HepG2 (cell line): ENCODE data around the gene ANO6. TPM values are rescaled to one million over a fixed set of nuclear protein-coding genes. Genes with fewer than 3 reads are reported as not detected.

Experiments used
- ATAC-seq: fragments of 200-7000 bp; cut with Tn5 transposase; 3 replicates; pipeline ENCODE4 v1.9.1; 2020; ENCODE audit warnings: mild to moderate bottlenecking, moderate library complexity
- BruUV-seq: library from RNA; stranded (reverse); fragments of 400-500 nt; replicated peaks from 2 replicates; lab custom pipeline; 2021; lab: Mats Ljungman, UMichigan
- CTCF ChIA-PET: fragments of 300-600 bp; formaldehyde crosslinking; extraction: SDS; loops from one replicate; lab custom pipeline; 2021; ENCODE audit warnings: low total read pairs, inconsistent platforms, low intra/inter-chr PET ratio; lab: Yijun Ruan, JAX
- POLR2A ChIA-PET: fragments of 350-600 bp; sonication (Branson Sonifier 250); formaldehyde crosslinking; loops from one replicate; lab custom pipeline; 2020; ENCODE audit warnings: antibody characterized with exemption, inconsistent platforms; lab: Yijun Ruan, JAX
- DNase-seq: peaks from one replicate; pipeline ENCODE4 v3.0.0-alpha.2; 2015; ENCODE audit warnings: low spot score
- FAIRE-seq: peaks from 3 replicates; lab custom pipeline; 2011; peaks lifted over from hg19 to GRCh38; lab: Jason Lieb, UNC
- H2AFZ ChIP-seq: one replicate; pipeline ENCODE4 v1.6.1; 2011; ENCODE audit warnings: low read length, inconsistent platforms
- H3K27ac ChIP-seq: fragments of 300-600 bp; 3 replicates; pipeline ENCODE4 v1.8.0; 2011; ENCODE audit warnings: mixed run types, mild to moderate bottlenecking, mixed read lengths, low read length, inconsistent platforms; ENCODE audit not compliant: insufficient read depth; ENCODE audit errors: extremely low read length
- H3K27me3 ChIP-seq, 2 experiments: fragments of 200-600 bp in 1 of 2; 2 replicates in 1 of 2; 3 replicates in 1 of 2; pipeline versions ENCODE4 v1.6.0 to v1.8.0; 2011; ENCODE audit warnings: low read length in 2 of 2, mild to moderate bottlenecking in 2 of 2, moderate library complexity in 2 of 2, inconsistent platforms in 1 of 2; ENCODE audit not compliant: insufficient read depth in 2 of 2, control insufficient read depth in 1 of 2
- H3K36me3 ChIP-seq, 2 experiments: fragments of 200-600 bp in 1 of 2; replicated peaks in 1 of 2; 2 replicates in 1 of 2; 3 replicates in 1 of 2; pipeline versions ENCODE4 v1.5.1 to v1.8.0; 2011; ENCODE audit warnings: low read length in 2 of 2, inconsistent platforms in 1 of 2; ENCODE audit not compliant: insufficient read depth in 2 of 2, control insufficient read depth in 1 of 2
- H3K4me1 ChIP-seq: 2 replicates; pipeline ENCODE4 v1.5.1; 2012; ENCODE audit warnings: low read length, inconsistent platforms; ENCODE audit not compliant: insufficient read depth
- H3K4me2 ChIP-seq: 2 replicates; pipeline ENCODE4 v1.6.0; 2011; ENCODE audit warnings: low read depth, low read length, inconsistent platforms
- H3K4me3 ChIP-seq, 3 experiments: fragments of 200-600 bp in 1 of 3; sonication (generic), shearing (Covaris generic) in 1 of 3; replicated peaks in 1 of 3; 2 replicates each; pipeline ENCODE4 v1.5.1; 2011 to 2016; ENCODE audit warnings: low read length in 3 of 3, inconsistent platforms in 2 of 3, low read depth in 2 of 3, mild to moderate bottlenecking in 2 of 3, control low read depth in 1 of 3, mixed read lengths in 1 of 3; ENCODE audit not compliant: insufficient read depth in 1 of 3
- H3K79me2 ChIP-seq: one replicate; pipeline ENCODE4 v1.6.1; 2011; ENCODE audit warnings: low read length, inconsistent platforms; ENCODE audit not compliant: insufficient read depth
- H3K9ac ChIP-seq: 2 replicates; pipeline ENCODE4 v1.6.0; 2011; ENCODE audit warnings: mild to moderate bottlenecking, low read depth, low read length, inconsistent platforms; ENCODE audit not compliant: insufficient read depth
- H3K9me3 ChIP-seq: 2 replicates; pipeline ENCODE4 v1.5.1; 2012; ENCODE audit warnings: mild to moderate bottlenecking, low read length
- H4K20me1 ChIP-seq: 2 replicates; pipeline ENCODE4 v1.6.0; 2011; ENCODE audit warnings: inconsistent platforms, mild to moderate bottlenecking, low read length, moderate library complexity; ENCODE audit not compliant: insufficient read depth
- BCL3 ChIP-seq: sonication (generic); formaldehyde crosslinking; IDR thresholded peaks from 2 replicates; pipeline ENCODE4 v1.5.1; 2020; ENCODE audit warnings: mild to moderate bottlenecking, missing genetic modification reagents, moderate library complexity
- CC2D1A ChIP-seq: sonication (generic); formaldehyde crosslinking; IDR thresholded peaks from 2 replicates; pipeline ENCODE4 v1.8.1; 2023; ENCODE audit warnings: mild to moderate bottlenecking, missing genetic modification reagents
- ETS1 ChIP-seq: sonication (generic); formaldehyde crosslinking; IDR thresholded peaks from 2 replicates; pipeline ENCODE4 v1.4.0; 2020; ENCODE audit warnings: missing genetic modification reagents
- FOXO1 ChIP-seq: sonication (generic); formaldehyde crosslinking; IDR thresholded peaks from 2 replicates; pipeline ENCODE4 v1.4.0; 2020; ENCODE audit warnings: missing genetic modification reagents
- SMC3 ChIP-seq: IDR thresholded peaks from 2 replicates; pipeline ENCODE4 v1.6.1; 2011; ENCODE audit warnings: low read length, improper control_type of control experiment
- TRAFD1 ChIP-seq: sonication (generic); formaldehyde crosslinking; IDR thresholded peaks from 2 replicates; pipeline ENCODE4 v1.5.1; 2020; ENCODE audit warnings: missing genetic modification reagents, mild to moderate bottlenecking, borderline replicate concordance
- ZNF350 ChIP-seq: sonication (generic); formaldehyde crosslinking; IDR thresholded peaks from 2 replicates; pipeline ENCODE4 v1.4.0; 2020; ENCODE audit warnings: mild to moderate bottlenecking, low read depth, missing genetic modification reagents, borderline replicate concordance
- WGBS: methylation state at CpG from one replicate; pipeline ENCODE4 v1.1.6; 2017; ENCODE audit warnings: low lambda C conversion rate; 5-methylcytosine and 5-hydroxymethylcytosine counted together
- in situ Hi-C: cut with HindIII; loops from 2 replicates; pipeline ENCODE4 v1.10.0; 2017; ENCODE audit warnings: low pct_unique_long_range_greater_than_20kb; ENCODE audit not compliant: extremely low pct_ligation_motif_present
- intact Hi-C: fragments of 100-400 bp; cut with micrococcal nuclease; formaldehyde crosslinking; loops from one replicate; pipeline ENCODE4 v1.10.0; 2022; ENCODE audit not compliant: unreplicated experiment
- polyA plus RNA-seq, 8 experiments: library from polyadenylated mRNA; depleted of rRNA in 3 of 8; stranded (reverse) in 7 of 8; unstranded in 1 of 8; fragments of >200 nt; fragmentation: Illumina TruSeq in 4 of 8; extraction: Trizol in 4 of 8; gene quantifications; 2 replicates each; pipeline versions ENCODE4 v1.2.1 to v1.2.3, GENCODE V29; 2011 to 2016; ENCODE audit warnings: low read depth in 4 of 8, missing spikeins in 1 of 8, mixed read lengths in 1 of 8; ENCODE audit not compliant: insufficient read depth in 1 of 8
- total RNA-seq, 5 experiments: library from RNA; depleted of rRNA; stranded (reverse); fragments of >200 nt; fragmentation: Illumina TruSeq; extraction: Trizol; gene quantifications; 2 replicates each; pipeline ENCODE4 v1.2.3, GENCODE V29; 2016; ENCODE audit warnings: low read depth in 1 of 5
- TF ChIP-seq, protein P1 (sequence below): sonication (generic); formaldehyde crosslinking; conservative IDR thresholded peaks from 2 replicates; pipeline ENCODE4 v1.4.0; 2020; ENCODE audit warnings: missing genetic modification reagents
- TF ChIP-seq, protein P2 (sequence below): sonication (generic); formaldehyde crosslinking; IDR thresholded peaks from 2 replicates; pipeline ENCODE4 v1.5.0; 2020; ENCODE audit warnings: missing genetic modification reagents
- TF ChIP-seq, protein P3 (sequence below): sonication (generic); formaldehyde crosslinking; IDR thresholded peaks from 2 replicates; pipeline ENCODE4 v1.8.1; 2023; ENCODE audit warnings: mild to moderate bottlenecking, missing genetic modification reagents, borderline replicate concordance
- TF ChIP-seq, protein P4 (sequence below): IDR thresholded peaks from 2 replicates; pipeline ENCODE4 v1.6.1; 2016

Gene ANO6
- total and polyA plus RNA-seq, 2 of the 13 experiments (the other 11 are each of a cell fraction or from before 2014, with no cell fraction given) = 37.8 to 57.1 TPM

- TF ChIP-seq BCL3 (no peak), SMC3 (peak; percentile 22; the same call in 1 of the 2 replicates)
These were observed 32.6 kb upstream of the ANO6 start (continued) for GRCh38 chr12:45183246-45183645.

DNA sequence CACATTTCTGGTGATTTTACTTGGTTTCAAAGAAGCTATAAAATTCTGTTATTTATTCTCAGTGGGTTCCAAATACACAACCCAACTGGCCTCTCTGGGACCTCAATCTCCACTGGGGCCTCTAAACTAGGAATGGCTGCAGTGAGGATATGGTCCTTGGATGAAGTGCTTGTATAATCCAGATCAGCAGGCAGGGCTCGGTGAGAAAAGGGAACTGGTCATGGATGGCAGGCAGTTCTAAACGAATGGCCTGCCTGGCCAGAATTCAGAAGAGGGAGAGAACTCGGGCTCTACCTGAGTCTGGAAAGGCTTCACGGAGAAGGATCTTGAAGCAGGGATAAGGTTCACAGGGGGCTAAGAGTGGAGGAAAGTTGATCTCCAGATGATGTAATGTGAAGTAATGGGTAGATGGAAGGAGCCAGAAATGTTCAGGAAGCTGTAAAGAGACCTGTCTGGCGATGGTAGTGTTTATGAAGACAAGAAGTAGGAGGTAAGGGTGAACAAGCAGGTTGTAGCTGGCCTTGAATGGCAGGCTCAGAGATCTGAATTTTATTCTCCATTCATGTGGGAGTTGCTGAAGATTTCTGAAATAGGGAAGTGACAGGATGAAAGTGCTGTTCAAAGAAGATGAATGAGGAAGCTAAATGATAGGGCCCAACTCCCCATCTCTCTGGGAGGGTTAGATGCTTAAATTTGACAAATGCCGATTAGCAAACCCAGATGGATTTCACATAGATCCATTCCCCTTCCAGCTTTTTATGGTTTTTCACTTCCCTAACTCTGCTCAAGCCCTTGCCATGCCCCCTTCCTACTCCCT is 31.5 kb upstream of the ANO6 start:
- FAIRE-seq (no peak), DNase-seq (no peak), ATAC-seq (no peak)
- Histone ChIP-seq H3K79me2 (no peaks in the 10 kb centered on the region), H3K4me3 (no peak overlapping the region), H3K9me3 (peaks cover 1% of the 10 kb centered on the region), H3K9ac (no peak overlapping the region), H4K20me1 (no peaks in the 10 kb centered on the region), H3K4me2 (no peak overlapping the region), H2AFZ (no peak overlapping the region), H3K4me1 (peaks cover 11% of the 10 kb centered on the region), H3K27ac (no peak overlapping the region), H3K36me3 (no peaks in the 10 kb centered on the region), H3K27me3 (no peaks in the 10 kb centered on the region)
- intact Hi-C loops (no loop called here), in situ Hi-C loops (loop anchor here (25.0 kb wide), 1 partner anchor 553 kb away; the partner anchor contains the start of gene ARID2)
- ChIA-PET POLR2A (interaction anchor here (1.2 kb wide), 1 partner anchor 31 kb away, joined by 3 read pairs; the partner anchor contains the start of gene ANO6), CTCF (interaction anchor here (1.4 kb wide), 1 partner anchor 204 kb away, joined by 10 read pairs; no protein-coding TSS in a partner anchor)
- WGBS = 98% methylated on average over 6 of the region's 6 CpGs
- BruUV-seq = no TSS peak
- no peak for TF ChIP-seq CC2D1A (CRISPR knock-in tag)
- TF ChIP-seq TRAFD1 (CRISPR knock-in tag) = no peak
- TF ChIP-seq, protein P1, sequence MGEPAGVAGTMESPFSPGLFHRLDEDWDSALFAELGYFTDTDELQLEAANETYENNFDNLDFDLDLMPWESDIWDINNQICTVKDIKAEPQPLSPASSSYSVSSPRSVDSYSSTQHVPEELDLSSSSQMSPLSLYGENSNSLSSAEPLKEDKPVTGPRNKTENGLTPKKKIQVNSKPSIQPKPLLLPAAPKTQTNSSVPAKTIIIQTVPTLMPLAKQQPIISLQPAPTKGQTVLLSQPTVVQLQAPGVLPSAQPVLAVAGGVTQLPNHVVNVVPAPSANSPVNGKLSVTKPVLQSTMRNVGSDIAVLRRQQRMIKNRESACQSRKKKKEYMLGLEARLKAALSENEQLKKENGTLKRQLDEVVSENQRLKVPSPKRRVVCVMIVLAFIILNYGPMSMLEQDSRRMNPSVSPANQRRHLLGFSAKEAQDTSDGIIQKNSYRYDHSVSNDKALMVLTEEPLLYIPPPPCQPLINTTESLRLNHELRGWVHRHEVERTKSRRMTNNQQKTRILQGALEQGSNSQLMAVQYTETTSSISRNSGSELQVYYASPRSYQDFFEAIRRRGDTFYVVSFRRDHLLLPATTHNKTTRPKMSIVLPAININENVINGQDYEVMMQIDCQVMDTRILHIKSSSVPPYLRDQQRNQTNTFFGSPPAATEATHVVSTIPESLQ (CRISPR knock-in tag) = no peak
- no peak for TF ChIP-seq ETS1 (CRISPR knock-in tag)
- TF ChIP-seq FOXO1 (CRISPR knock-in tag) = no peak
- TF ChIP-seq, protein P2, sequence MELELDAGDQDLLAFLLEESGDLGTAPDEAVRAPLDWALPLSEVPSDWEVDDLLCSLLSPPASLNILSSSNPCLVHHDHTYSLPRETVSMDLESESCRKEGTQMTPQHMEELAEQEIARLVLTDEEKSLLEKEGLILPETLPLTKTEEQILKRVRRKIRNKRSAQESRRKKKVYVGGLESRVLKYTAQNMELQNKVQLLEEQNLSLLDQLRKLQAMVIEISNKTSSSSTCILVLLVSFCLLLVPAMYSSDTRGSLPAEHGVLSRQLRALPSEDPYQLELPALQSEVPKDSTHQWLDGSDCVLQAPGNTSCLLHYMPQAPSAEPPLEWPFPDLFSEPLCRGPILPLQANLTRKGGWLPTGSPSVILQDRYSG (CRISPR knock-in tag) = no peak
- TF ChIP-seq ZNF350 (CRISPR knock-in tag) = no peak
- TF ChIP-seq, protein P3, sequence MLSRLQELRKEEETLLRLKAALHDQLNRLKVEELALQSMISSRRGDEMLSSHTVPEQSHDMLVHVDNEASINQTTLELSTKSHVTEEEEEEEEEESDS (CRISPR knock-in tag) = no peak
- TF ChIP-seq, protein P4, sequence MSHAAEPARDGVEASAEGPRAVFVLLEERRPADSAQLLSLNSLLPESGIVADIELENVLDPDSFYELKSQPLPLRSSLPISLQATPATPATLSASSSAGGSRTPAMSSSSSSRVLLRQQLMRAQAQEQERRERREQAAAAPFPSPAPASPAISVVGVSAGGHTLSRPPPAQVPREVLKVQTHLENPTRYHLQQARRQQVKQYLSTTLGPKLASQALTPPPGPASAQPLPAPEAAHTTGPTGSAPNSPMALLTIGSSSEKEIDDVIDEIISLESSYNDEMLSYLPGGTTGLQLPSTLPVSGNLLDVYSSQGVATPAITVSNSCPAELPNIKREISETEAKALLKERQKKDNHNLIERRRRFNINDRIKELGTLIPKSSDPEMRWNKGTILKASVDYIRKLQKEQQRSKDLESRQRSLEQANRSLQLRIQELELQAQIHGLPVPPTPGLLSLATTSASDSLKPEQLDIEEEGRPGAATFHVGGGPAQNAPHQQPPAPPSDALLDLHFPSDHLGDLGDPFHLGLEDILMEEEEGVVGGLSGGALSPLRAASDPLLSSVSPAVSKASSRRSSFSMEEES (CRISPR knock-in tag) = no peak
